Uterus (tissue), 2 donors: ENCODE results near the gene ACAP1.

ENCODE experiments used
- CTCF ChIP-seq, 4 experiments: fragments of 200-600 bp in 2 of 4; fragments of 450-650 bp in 2 of 4; sonication (generic) in 2 of 4; IDR thresholded peaks; one replicate each; pipeline ENCODE4 v1.5.1; 2016 to 2019; ENCODE audit warnings: antibody characterized with exemption in 4 of 4, mild to moderate bottlenecking in 2 of 4, moderate library complexity in 1 of 4
- POLR2A ChIP-seq, 2 donors: fragments of 450-650 bp; IDR thresholded peaks; one replicate each; pipeline ENCODE4 v1.6.1; 2016; ENCODE audit warnings: antibody characterized with exemption in 2 of 2, mild to moderate bottlenecking in 1 of 2, moderate library complexity in 1 of 2

DNA sequence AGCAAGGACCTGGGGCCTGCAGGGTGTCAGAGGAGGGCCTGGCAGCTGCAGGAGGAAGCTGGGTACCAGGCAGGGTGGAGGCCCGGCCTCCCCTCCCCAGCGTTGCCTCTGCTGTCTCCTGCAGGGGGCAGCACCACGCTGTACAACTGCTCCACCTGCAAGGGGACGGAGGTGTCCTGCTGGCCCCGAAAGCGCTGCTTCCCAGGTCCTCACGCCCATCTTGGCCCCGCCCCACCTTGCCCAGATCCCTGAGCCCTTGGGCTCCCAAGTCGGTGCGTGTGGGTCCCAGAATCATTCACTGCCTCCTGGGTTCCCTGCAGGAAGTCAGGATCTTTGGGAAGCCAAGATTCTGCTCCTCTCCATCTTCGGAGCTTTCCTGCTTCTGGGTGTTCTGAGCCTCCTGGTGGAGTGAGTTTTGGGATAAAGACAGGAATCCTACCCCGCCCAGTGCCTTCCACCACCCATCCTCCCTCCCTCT lies 19.8 kb downstream of the ACAP1 start:
- peak; percentile 72 to 90 (median 85) for TF ChIP-seq CTCF (IDR thresholded peaks at IDR 0.05)
- TF ChIP-seq POLR2A (IDR thresholded peaks at IDR 0.05) = no peak
